ENCODE measurements around the gene BRSK2. TPM values are rescaled to one million over a fixed set of nuclear protein-coding genes. Genes with fewer than 3 reads are reported as not detected.
"Not testable (repeated sequence)": the region's sequence is repeated elsewhere in the genome, so short reads cannot be mapped to it uniquely, and the experiment has no call there.

The BRSK2 gene
- 1.7 and 1.9 TPM in 2 replicates for total RNA-seq
- long read RNA-seq, result 0 reads

GRCh38 chr11:1389932-1390568 is at the start of gene BRSK2:
TSS of gene BRSK2 (plus strand) at chr11:1389934. CDS start at chr11:1390285, 351 bp downstream.
- no peak for DNase-seq (ENCODE audit: extremely low spot score, unreplicated experiment)
- no peaks in the 10 kb centered on the region for H3K9me3 Mint-ChIP-seq (ENCODE audit: unreplicated experiment)

GRCh38 chr11:1340111-1340510 is 49.6 kb upstream of the BRSK2 start:
- Mint-ChIP-seq H3K4me3 (ENCODE audit: unreplicated experiment) (no peak overlapping the region), H3K27me3 (ENCODE audit: unreplicated experiment) (peaks cover 16% of the 10 kb centered on the region), H3K27ac (ENCODE audit: unreplicated experiment) (no peak overlapping the region), H3K9me3 (ENCODE audit: unreplicated experiment) (no peaks in the 10 kb centered on the region), H3K36me3 (ENCODE audit: unreplicated experiment) (no peaks in the 10 kb centered on the region), H3K4me1 (ENCODE audit: unreplicated experiment) (peaks cover 12% of the 10 kb centered on the region)
- DNase-seq (ENCODE audit: extremely low spot score, unreplicated experiment), result peak; percentile 77
- TF ChIP-seq, protein P1, sequence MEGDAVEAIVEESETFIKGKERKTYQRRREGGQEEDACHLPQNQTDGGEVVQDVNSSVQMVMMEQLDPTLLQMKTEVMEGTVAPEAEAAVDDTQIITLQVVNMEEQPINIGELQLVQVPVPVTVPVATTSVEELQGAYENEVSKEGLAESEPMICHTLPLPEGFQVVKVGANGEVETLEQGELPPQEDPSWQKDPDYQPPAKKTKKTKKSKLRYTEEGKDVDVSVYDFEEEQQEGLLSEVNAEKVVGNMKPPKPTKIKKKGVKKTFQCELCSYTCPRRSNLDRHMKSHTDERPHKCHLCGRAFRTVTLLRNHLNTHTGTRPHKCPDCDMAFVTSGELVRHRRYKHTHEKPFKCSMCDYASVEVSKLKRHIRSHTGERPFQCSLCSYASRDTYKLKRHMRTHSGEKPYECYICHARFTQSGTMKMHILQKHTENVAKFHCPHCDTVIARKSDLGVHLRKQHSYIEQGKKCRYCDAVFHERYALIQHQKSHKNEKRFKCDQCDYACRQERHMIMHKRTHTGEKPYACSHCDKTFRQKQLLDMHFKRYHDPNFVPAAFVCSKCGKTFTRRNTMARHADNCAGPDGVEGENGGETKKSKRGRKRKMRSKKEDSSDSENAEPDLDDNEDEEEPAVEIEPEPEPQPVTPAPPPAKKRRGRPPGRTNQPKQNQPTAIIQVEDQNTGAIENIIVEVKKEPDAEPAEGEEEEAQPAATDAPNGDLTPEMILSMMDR (IDR thresholded peaks at IDR 0.05), result no peak

More at GRCh38 chr11:1389932-1390568, at the start of gene BRSK2:
- Mint-ChIP-seq H3K27ac (ENCODE audit: unreplicated experiment) (no peak within 1 kb of the TSS), H3K4me1 (ENCODE audit: unreplicated experiment) (no peaks in the 10 kb centered on the region), H3K4me3 (ENCODE audit: unreplicated experiment) (peak within 1 kb of the TSS; percentile 57), H3K27me3 (ENCODE audit: unreplicated experiment) (peaks cover 26% of the 10 kb centered on the region), H3K36me3 (ENCODE audit: unreplicated experiment) (no peaks in the 10 kb centered on the region)
- TF ChIP-seq, protein P1 (IDR thresholded peaks at IDR 0.05), result no peak

DNA sequence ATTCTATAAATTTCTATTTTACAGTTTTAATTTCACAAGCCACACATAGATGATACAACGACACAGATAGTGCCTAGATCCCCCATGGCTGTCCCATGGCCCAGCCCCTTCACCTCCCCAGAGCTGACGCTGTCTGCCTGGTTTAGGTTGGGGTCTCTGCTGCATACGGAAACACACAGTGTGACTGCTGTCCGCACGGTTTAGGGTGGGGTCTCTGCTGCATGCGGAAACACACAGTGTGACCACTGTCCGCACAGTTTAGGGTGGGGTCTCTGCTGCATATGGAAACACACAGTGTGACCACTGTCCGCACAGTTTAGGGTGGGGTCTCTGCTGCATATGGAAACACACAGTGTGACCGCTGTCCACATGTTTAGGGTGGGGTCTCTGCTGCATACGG is 48.5 kb upstream of the BRSK2 start:
- not testable (repeated sequence) for H3K4me1 Mint-ChIP-seq (ENCODE audit: unreplicated experiment); H3K9me3 Mint-ChIP-seq (ENCODE audit: unreplicated experiment); H3K36me3 Mint-ChIP-seq (ENCODE audit: unreplicated experiment); H3K4me3 Mint-ChIP-seq (ENCODE audit: unreplicated experiment); H3K27ac Mint-ChIP-seq (ENCODE audit: unreplicated experiment)
- peaks cover 13% of the 10 kb centered on the region for H3K27me3 Mint-ChIP-seq (ENCODE audit: unreplicated experiment)
- peak; percentile 51 for DNase-seq (ENCODE audit: extremely low spot score, unreplicated experiment)

- peak; percentile 68 for DNase-seq (ENCODE audit: extremely low spot score, unreplicated experiment)
- Mint-ChIP-seq H3K27ac (ENCODE audit: unreplicated experiment) (no peak overlapping the region), H3K4me1 (ENCODE audit: unreplicated experiment) (peaks cover 5% of the 10 kb centered on the region), H3K36me3 (ENCODE audit: unreplicated experiment) (no peaks in the 10 kb centered on the region), H3K4me3 (ENCODE audit: unreplicated experiment) (no peak overlapping the region), H3K27me3 (ENCODE audit: unreplicated experiment) (peaks cover 13% of the 10 kb centered on the region), H3K9me3 (ENCODE audit: unreplicated experiment) (no peaks in the 10 kb centered on the region)
- TF ChIP-seq, protein P1 (IDR thresholded peaks at IDR 0.05), result no peak
Measured at GRCh38 chr11:1341928-1342524, 47.7 kb upstream of the BRSK2 start.

DNA sequence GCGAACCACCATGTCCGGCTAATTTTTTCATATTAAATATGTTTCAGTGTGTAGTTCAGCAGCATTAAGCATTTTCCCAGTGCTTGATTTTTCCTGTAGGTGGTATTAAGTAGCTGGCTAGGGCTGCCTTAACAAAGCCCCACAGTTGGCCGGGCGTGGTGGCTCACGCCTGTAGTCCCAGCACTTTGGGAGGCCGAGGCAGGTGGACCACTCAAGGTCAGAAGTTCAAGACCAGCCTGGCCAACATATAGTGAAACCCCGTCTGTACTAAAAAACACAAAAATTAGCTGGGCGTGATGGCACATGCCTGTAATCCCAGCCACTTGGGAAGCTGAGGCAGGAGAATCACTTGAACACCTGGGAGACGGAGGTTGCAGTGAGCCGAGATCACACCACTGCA is 46.8 kb upstream of the BRSK2 start:
- Mint-ChIP-seq H3K9me3 (ENCODE audit: unreplicated experiment) (no peaks in the 10 kb centered on the region), H3K4me1 (ENCODE audit: unreplicated experiment) (peaks cover 2% of the 10 kb centered on the region), H3K27ac (ENCODE audit: unreplicated experiment) (no peak overlapping the region), H3K36me3 (ENCODE audit: unreplicated experiment) (no peaks in the 10 kb centered on the region), H3K27me3 (ENCODE audit: unreplicated experiment) (peaks cover 10% of the 10 kb centered on the region), H3K4me3 (ENCODE audit: unreplicated experiment) (no peak overlapping the region)
- DNase-seq (ENCODE audit: extremely low spot score, unreplicated experiment), result peak; percentile 54
- TF ChIP-seq, protein P1 (IDR thresholded peaks at IDR 0.05), result no peak

Data from osteocyte (in vitro differentiated cells).